GM21619 (cell line): ENCODE results near the gene WIPF3.
"Not testable (repeated sequence)": the region's sequence is repeated elsewhere in the genome, so short reads cannot be mapped to it uniquely, and the experiment has no call there.

Experiments used
- ATAC-seq: cut with Tn5 transposase; IDR thresholded peaks from one replicate; pipeline ENCODE4 v1.9.1; 2021; ENCODE audit not compliant: unreplicated experiment

The WIPF3 gene

DNA sequence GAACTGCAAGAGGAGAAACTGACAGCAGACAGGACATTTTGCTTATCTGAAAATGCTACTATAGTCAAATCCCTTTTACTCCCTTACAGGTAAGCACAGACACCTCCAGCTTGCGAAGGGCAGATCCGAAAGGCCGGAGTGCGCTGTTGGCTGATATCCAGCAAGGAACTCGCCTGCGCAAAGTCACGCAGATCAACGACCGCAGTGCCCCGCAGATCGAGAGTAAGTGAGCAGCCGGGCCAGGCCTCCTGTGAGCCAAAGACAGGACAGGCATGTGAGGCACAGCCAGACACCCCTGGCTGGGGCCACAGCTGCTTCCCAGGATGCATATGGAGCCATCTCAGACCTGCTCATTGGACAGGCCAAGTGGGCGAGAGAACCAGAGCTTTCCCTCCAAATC, 69.4 kb downstream of the WIPF3 start:
- no peak for ATAC-seq

GRCh38 chr7:29877196-29877595, 70.9 kb downstream of the WIPF3 start:
- no peak for ATAC-seq

GRCh38 chr7:29878081-29878688, 71.9 kb downstream of the WIPF3 start:
- ATAC-seq: no peak

GRCh38 chr7:29879609-29880008, 73.3 kb downstream of the WIPF3 start:
- ATAC-seq: no peak

GRCh38 chr7:29881724-29882123, 75.4 kb downstream of the WIPF3 start:
- no peak for ATAC-seq

- ATAC-seq: no peak
Measured at GRCh38 chr7:29882481-29882880, 76.2 kb downstream of the WIPF3 start.

GRCh38 chr7:29883462-29884398, 77.4 kb downstream of the WIPF3 start:
- no peak for ATAC-seq

GRCh38 chr7:29884399-29885272, 78.3 kb downstream of the WIPF3 start:
- no peak for ATAC-seq

- ATAC-seq: no peak
Measured at GRCh38 chr7:29885626-29886025, 79.3 kb downstream of the WIPF3 start.

DNA sequence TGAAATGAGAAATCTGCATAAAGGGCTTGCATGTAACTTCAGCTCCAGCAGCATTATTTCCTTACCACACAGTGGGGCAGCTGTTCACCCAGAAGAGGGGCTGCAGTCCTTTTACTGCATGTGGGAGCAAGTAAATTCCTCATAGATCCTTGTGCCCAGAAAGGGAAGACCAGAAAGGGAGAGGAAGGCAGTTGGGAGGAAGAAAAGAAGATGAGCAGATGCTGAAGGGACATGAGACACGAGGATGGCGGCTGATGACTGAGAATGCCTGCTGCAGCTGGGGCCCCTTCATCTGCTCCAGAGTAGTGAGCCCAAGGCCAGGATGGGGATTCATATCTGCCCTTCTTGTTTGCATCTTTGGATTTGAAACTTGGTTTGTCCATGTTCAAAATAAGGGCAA, 80.5 kb downstream of the WIPF3 start:
- no peak for ATAC-seq

DNA sequence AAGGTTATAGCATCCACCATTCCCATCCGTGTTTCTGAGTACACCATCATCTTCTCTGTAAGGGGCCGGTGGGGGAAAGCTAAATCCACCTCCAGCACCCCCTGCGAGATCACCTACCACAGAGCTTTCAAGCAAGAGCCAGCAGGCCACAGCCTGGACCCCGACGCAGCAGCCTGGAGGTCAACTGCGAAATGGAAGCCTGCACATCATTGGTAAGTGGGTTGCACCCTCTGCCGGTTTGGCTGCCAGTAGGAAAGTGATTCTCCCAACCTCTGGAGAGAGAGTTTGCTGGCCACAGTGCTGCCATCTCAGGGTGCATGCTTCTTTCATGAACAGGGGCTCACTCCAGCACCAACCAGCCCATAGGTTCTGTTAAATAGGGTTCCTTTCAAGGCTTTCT, 81.7 kb downstream of the WIPF3 start:
- no peak for ATAC-seq

- ATAC-seq: no peak
Measured at GRCh38 chr7:29889288-29889687, 83.0 kb downstream of the WIPF3 start.

DNA sequence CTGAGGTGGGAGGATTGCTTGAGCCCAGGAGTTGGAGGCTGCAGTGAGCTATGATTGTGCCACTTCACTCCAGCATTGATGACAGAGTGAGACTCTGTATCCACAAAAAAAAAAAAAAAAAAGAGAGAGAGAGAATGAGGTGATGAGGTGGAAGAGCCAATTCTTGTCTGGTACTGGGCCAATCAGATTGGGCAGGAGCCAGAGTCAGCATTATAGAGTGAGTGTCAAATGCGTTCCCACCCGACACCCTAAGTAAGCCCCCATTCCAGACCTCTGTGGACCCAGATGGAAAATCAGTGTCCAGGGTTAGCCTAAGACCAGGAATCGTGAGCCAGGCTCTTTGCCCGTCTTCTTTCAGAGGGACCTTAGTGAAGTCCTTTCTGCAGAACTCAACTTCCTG, 83.9 kb downstream of the WIPF3 start:
- ATAC-seq: no peak

- not testable (repeated sequence) for ATAC-seq
Measured at GRCh38 chr7:29890786-29891185, 84.5 kb downstream of the WIPF3 start.

DNA sequence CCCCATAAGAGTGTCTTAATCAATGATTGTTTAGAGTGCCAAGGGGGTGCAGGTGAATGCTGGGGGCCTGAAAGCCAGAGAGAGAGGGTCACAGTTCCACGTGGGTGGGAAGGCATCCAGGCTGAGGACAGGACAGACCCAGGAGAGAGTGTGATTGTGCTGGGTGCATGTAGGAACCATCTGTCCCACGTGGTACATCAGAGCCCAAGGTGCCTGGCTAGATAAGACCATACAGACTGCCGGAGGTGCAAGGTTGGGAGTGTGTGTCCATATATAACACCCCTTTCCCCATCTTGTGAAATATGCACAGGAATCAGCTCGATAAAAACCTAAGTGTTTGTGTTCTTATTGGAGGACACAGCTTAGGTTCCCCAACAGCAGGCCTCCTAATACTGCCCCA, 85.5 kb downstream of the WIPF3 start:
- no peak for ATAC-seq

GRCh38 chr7:29892231-29892630, 85.9 kb downstream of the WIPF3 start:
- no peak for ATAC-seq

GRCh38 chr7:29893351-29893965, 87.2 kb downstream of the WIPF3 start:
- ATAC-seq: no peak

GRCh38 chr7:29894256-29894655, 87.9 kb downstream of the WIPF3 start:
- no peak for ATAC-seq

DNA sequence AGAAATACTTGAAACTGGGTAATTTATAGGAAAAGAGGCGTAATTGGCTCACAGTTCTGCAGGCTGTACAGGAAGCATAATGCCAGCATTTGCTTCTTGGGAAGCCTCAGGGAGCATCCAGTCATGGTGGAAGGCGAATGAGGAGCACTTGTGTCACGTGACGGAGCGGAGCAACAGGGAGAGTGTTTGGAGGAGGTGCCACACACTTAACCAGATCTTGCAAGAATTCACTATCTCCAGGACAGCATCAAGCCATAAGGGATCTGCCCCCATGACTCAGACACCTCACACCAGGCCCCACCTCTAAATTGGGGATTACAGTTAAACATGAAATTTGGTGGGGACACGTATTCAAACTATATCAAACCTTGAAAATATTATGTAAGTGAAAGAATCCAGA, 89.3 kb downstream of the WIPF3 start:
- no peak for ATAC-seq

- ATAC-seq: no peak
Measured at GRCh38 chr7:29896685-29897411, 90.5 kb downstream of the WIPF3 start.
